ENCODE data around the gene ZNF641. TPM values are rescaled to one million over a fixed set of nuclear protein-coding genes. Genes with fewer than 3 reads are reported as not detected.

Gene ZNF641
- 7.5 and 9.7 TPM in 2 replicates for total RNA-seq

GRCh38 chr12:48350249-48351021 lies at the start of gene ZNF641:
ZNF641 (minus strand) TSS chr12:48350919; CDS start chr12:48348090, 2,829 bp downstream.

Other genes starting within 250 kb of the ZNF641 start
- gene SENP1, start 244.8 kb downstream of the ZNF641 start, total RNA-seq, result 4.5 and 15.1 TPM in 2 replicates
- 26.5 and 50.2 TPM in 2 replicates for gene PFKM, start 231.6 kb downstream of the ZNF641 start, total RNA-seq
- 14.4 and 16.0 TPM in 2 replicates for gene ASB8, start 193.4 kb downstream of the ZNF641 start, total RNA-seq
- gene CCDC184, start 167.3 kb downstream of the ZNF641 start, total RNA-seq, result 0.16 and 1.8 TPM in 2 replicates
- gene OR10AD1, start 147.6 kb downstream of the ZNF641 start, total RNA-seq, result not detected in 2 replicates
- not detected in 2 replicates for gene ANP32D, start 121.6 kb upstream of the ZNF641 start, total RNA-seq
- gene C12orf54, start 131.6 kb upstream of the ZNF641 start, total RNA-seq, result not detected in 2 replicates
- gene OR8S1, start 174.7 kb upstream of the ZNF641 start, total RNA-seq, result not detected in 2 replicates
- gene LALBA, start 219.1 kb upstream of the ZNF641 start, total RNA-seq, result not detected in 2 replicates

All from cardiac atrium fibroblast (primary cell).